ENCODE measurements around the gene SOAT1. TPM values are rescaled to one million over a fixed set of nuclear protein-coding genes. Genes with fewer than 3 reads are reported as not detected.
A peak's percentile ranks its signal among the peaks of the same experiment; 100 is the strongest.

The SOAT1 gene
- total and polyA plus RNA-seq, 7 experiments from 2014 or later = 40.6 to 77.7 (median 48.1) TPM

GRCh38 chr1:179311149-179311700, 17.6 kb downstream of the SOAT1 start:
- Histone ChIP-seq H3K36me3 (ENCODE audit: control insufficient read depth in 2 of 3, insufficient read depth in 3 of 3, low read length in 3 of 3) (peaks cover 0 to 29% (median 7%) of the 10 kb centered on the region in 3 experiments), H3K27me3 (ENCODE audit: control insufficient read depth in 2 of 2, insufficient read depth in 2 of 2, low read length in 2 of 2) (no peaks in the 10 kb centered on the region), H3K27ac (ENCODE audit: low read depth, low read length) (no peak overlapping the region), H3K9me3 (ENCODE audit: control insufficient read depth in 2 of 3, low read length in 3 of 3) (no peaks in the 10 kb centered on the region), H3K4me3 (ENCODE audit: low read length) (no peak overlapping the region), H3K4me1 (ENCODE audit: control insufficient read depth in 2 of 2, insufficient read depth in 2 of 2, low read length in 2 of 2) (no peaks in the 10 kb centered on the region)
- ChIA-PET CTCF (no interaction called here), POLR2A (no interaction called here)
- Mint-ChIP-seq H3K36me3 (peaks cover 4 to 45% (median 29%) of the 10 kb centered on the region in 5 donors), H3K27me3 (no peaks in the 10 kb centered on the region), H3K27ac (peak overlapping the region in 6 of 9 donors; percentile 15 to 75 (median 45)), H3K4me1 (peaks cover 10 to 64% (median 47%) of the 10 kb centered on the region in 7 donors), H3K4me3 (no peak overlapping the region), H3K9me3 (no peaks in the 10 kb centered on the region)
- intact Hi-C loops (cut with micrococcal nuclease) = loop anchor here in 1 of 2 donors (1.0 to 2.0 kb wide), 2 partner anchors 12 to 16 kb away; no protein-coding TSS in a partner anchor
- ATAC-seq = no peak
- no peak for DNase-seq

DNA sequence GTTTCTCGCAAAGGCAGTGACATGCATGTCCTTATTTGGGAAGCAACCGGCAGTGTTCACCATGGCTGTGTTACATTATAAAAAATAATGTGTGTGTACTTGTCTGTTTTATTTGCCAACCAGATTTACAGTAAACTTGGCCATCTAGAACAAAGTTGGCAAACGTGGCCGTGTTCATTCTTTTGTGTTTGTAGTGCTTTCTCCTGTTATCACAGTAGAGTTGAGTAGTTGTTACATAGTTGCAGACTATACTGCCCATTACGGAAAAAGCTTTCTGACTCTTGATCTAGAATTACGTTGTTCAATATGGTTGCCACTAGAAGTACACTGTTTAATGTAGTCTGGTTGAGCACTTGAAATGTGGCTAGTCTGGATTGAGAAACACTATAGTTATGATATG, 19.4 kb downstream of the SOAT1 start:
- H3K36me3 ChIP-seq (ENCODE audit: control insufficient read depth in 2 of 3, insufficient read depth in 3 of 3, low read length in 3 of 3) = peaks cover 0 to 25% (median 7%) of the 10 kb centered on the region in 3 experiments
- H3K27me3 Mint-ChIP-seq = no peaks in the 10 kb centered on the region
- peak overlapping the region in 3 of 9 donors; percentile 21 to 41 (median 29) for H3K27ac Mint-ChIP-seq
- CTCF ChIA-PET = no interaction called here
- H3K4me3 Mint-ChIP-seq = no peak overlapping the region
- H3K4me3 ChIP-seq (ENCODE audit: low read length) = no peak overlapping the region
- peaks cover 4 to 45% (median 21%) of the 10 kb centered on the region in 5 donors for H3K36me3 Mint-ChIP-seq
- intact Hi-C loops (cut with micrococcal nuclease) = no loop called here
- DNase-seq (no peak), ATAC-seq (no peak)
- H3K9me3 ChIP-seq (ENCODE audit: control insufficient read depth in 2 of 3, low read length in 3 of 3) = no peaks in the 10 kb centered on the region
- POLR2A ChIA-PET = no interaction called here
- no peaks in the 10 kb centered on the region for H3K27me3 ChIP-seq (ENCODE audit: control insufficient read depth in 2 of 2, insufficient read depth in 2 of 2, low read length in 2 of 2)
- no peaks in the 10 kb centered on the region for H3K4me1 ChIP-seq (ENCODE audit: control insufficient read depth in 2 of 2, insufficient read depth in 2 of 2, low read length in 2 of 2)
- no peaks in the 10 kb centered on the region for H3K9me3 Mint-ChIP-seq
- no peak overlapping the region for H3K27ac ChIP-seq (ENCODE audit: low read depth, low read length)
- peaks cover 7 to 53% (median 39%) of the 10 kb centered on the region in 7 donors for H3K4me1 Mint-ChIP-seq

DNA sequence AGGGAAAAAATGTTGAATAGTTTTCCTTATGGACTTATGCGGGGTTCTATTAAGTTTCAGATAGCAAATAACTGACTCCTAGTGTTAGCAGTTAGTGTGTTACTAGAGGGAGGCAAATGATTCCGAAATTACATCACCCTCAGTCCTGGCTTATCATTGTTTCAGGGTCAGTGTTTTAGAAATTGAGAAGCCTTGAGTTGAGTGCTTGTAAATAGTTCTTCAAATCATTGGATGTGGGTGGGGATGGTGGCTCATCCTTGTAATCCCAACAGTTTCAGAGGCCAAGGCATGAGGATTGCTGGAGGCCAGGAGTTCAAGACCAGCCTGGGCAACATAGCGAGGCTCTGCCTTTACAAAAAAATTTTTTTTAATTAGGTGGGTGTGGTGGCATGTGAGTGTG, 21.3 kb downstream of the SOAT1 start:
- Mint-ChIP-seq H3K27ac (peak overlapping the region in 7 of 9 donors; percentile 10 to 80 (median 33)), H3K36me3 (peaks cover 4 to 57% (median 32%) of the 10 kb centered on the region in 5 donors), H3K4me1 (peaks cover 7 to 63% (median 50%) of the 10 kb centered on the region in 7 donors), H3K4me3 (no peak overlapping the region), H3K9me3 (no peaks in the 10 kb centered on the region), H3K27me3 (no peaks in the 10 kb centered on the region)
- H3K9me3 ChIP-seq (ENCODE audit: control insufficient read depth in 2 of 3, low read length in 3 of 3) = no peaks in the 10 kb centered on the region
- no peak overlapping the region for H3K4me3 ChIP-seq (ENCODE audit: low read length)
- POLR2A ChIA-PET = interaction anchor here (0.5 kb wide), 1 partner anchor 40 kb away, joined by 3 read pairs; no protein-coding TSS in a partner anchor
- DNase-seq = no peak
- no peaks in the 10 kb centered on the region for H3K27me3 ChIP-seq (ENCODE audit: control insufficient read depth in 2 of 2, insufficient read depth in 2 of 2, low read length in 2 of 2)
- H3K36me3 ChIP-seq (ENCODE audit: control insufficient read depth in 2 of 3, insufficient read depth in 3 of 3, low read length in 3 of 3) = peaks cover 0 to 25% (median 7%) of the 10 kb centered on the region in 3 experiments
- H3K4me1 ChIP-seq (ENCODE audit: control insufficient read depth in 2 of 2, insufficient read depth in 2 of 2, low read length in 2 of 2) = no peaks in the 10 kb centered on the region
- no peak overlapping the region for H3K27ac ChIP-seq (ENCODE audit: low read depth, low read length)
- intact Hi-C loops (cut with micrococcal nuclease) = no loop called here
- CTCF ChIA-PET = no interaction called here
- no peak for ATAC-seq

DNA sequence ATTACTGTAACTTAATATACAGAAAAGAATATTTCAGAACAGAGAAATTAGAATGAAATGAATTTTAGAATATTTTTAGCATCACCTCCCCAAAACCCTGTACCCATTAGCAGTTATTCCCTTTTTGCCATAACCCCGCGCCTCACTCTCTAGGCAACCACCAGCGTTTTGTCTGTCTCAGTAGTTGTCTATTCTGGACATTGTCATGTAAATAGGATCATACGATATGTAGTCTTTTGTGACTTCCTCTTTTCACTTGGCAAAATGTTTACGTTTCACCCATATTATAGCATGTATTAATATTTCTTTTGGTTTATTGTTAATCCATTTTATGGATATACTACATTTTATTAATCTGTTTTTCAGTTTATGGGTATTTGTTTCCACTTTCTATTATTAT, 24.9 kb downstream of the SOAT1 start:
- ATAC-seq = peak; percentile 40
- Mint-ChIP-seq H3K36me3 (peaks cover 9 to 62% (median 42%) of the 10 kb centered on the region in 5 donors), H3K27ac (peak overlapping the region in 3 of 9 donors; percentile 9 to 70 (median 23)), H3K9me3 (peaks cover 0 to 5% (median 0%) of the 10 kb centered on the region in 11 donors), H3K4me3 (no peak overlapping the region), H3K4me1 (peaks cover 13 to 61% (median 45%) of the 10 kb centered on the region in 7 donors), H3K27me3 (no peaks in the 10 kb centered on the region)
- ChIA-PET CTCF (no interaction called here), POLR2A (no interaction called here)
- H3K36me3 ChIP-seq (ENCODE audit: control insufficient read depth in 2 of 3, insufficient read depth in 3 of 3, low read length in 3 of 3) = peaks cover 0 to 23% (median 0%) of the 10 kb centered on the region in 3 experiments
- no peak overlapping the region for H3K4me3 ChIP-seq (ENCODE audit: low read length)
- H3K4me1 ChIP-seq (ENCODE audit: control insufficient read depth in 2 of 2, insufficient read depth in 2 of 2, low read length in 2 of 2) = no peaks in the 10 kb centered on the region
- no peaks in the 10 kb centered on the region for H3K27me3 ChIP-seq (ENCODE audit: control insufficient read depth in 2 of 2, insufficient read depth in 2 of 2, low read length in 2 of 2)
- DNase-seq = no peak
- intact Hi-C loops (cut with micrococcal nuclease) = no loop called here
- no peaks in the 10 kb centered on the region for H3K9me3 ChIP-seq (ENCODE audit: control insufficient read depth in 2 of 3, low read length in 3 of 3)
- no peak overlapping the region for H3K27ac ChIP-seq (ENCODE audit: low read depth, low read length)

DNA sequence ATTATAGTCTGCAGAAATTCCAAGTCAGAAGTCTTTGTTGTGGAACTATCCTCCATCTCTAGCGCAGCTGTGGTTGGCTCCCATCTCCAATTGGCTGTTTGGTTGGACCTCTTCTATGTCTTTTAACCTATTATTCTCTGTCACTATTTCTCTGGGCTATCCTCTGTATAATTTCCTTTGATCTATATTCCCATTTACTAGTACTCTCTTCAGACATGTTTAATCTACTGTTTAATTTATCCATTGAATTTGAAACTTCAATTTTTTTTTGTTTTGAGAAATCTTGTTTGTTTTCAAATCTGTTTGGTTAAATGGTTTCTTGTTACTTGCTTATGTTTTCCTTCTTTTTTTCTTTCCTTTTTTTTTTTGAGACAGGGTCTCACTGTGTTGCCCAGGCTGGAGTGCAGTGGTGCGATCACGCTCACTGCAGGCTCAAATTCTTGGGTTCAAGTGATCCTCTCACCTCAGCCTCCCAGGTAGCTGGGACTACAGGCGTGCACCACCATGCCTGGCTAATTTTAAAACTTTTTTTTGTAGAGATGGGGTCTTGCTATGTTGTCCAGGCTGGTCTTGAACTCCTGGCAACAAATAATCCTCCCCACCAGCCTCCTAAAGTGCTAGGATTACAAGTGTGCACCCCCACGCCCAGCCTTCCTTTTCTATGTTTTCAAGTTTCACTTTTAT, 28.1 kb downstream of the SOAT1 start:
- no peaks in the 10 kb centered on the region for H3K27me3 Mint-ChIP-seq

DNA sequence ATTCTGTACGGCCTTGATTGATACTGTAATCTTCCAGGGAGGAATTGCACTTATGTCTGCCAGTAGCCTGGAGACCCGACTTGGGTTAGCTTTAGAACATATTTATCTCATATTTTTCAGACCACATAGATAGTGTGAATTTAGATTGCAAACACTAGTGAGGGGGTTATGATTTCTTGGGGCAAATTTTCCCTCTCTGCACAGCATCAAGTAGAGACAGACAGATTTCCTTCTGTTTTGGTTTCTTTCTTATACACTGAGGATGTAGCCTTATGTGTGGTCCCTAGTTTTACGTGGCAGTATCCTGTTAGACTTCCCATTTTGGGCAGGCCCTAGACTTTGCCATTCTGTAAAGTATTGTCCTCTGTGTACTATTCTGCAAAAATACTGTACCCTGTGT, 29.0 kb downstream of the SOAT1 start:
- no peaks in the 10 kb centered on the region for H3K4me1 ChIP-seq (ENCODE audit: control insufficient read depth in 2 of 2, insufficient read depth in 2 of 2, low read length in 2 of 2)
- Mint-ChIP-seq H3K4me3 (peak overlapping the region in 2 of 10 donors; percentile 17 to 54), H3K27me3 (no peaks in the 10 kb centered on the region), H3K27ac (peak overlapping the region in 4 of 9 donors; percentile 1 to 74 (median 20)), H3K4me1 (peaks cover 12 to 57% (median 40%) of the 10 kb centered on the region in 7 donors), H3K9me3 (peaks cover 0 to 5% (median 0%) of the 10 kb centered on the region in 11 donors), H3K36me3 (peaks cover 9 to 75% (median 51%) of the 10 kb centered on the region in 5 donors)
- intact Hi-C loops (cut with micrococcal nuclease) = no loop called here
- DNase-seq (no peak), ATAC-seq (no peak)
- no peak overlapping the region for H3K27ac ChIP-seq (ENCODE audit: low read depth, low read length)
- H3K36me3 ChIP-seq (ENCODE audit: control insufficient read depth in 2 of 3, insufficient read depth in 3 of 3, low read length in 3 of 3) = peaks cover 0 to 29% (median 0%) of the 10 kb centered on the region in 3 experiments
- H3K9me3 ChIP-seq (ENCODE audit: control insufficient read depth in 2 of 3, low read length in 3 of 3) = no peaks in the 10 kb centered on the region
- ChIA-PET POLR2A (no interaction called here), CTCF (no interaction called here)
- no peak overlapping the region for H3K4me3 ChIP-seq (ENCODE audit: low read length)
- no peaks in the 10 kb centered on the region for H3K27me3 ChIP-seq (ENCODE audit: control insufficient read depth in 2 of 2, insufficient read depth in 2 of 2, low read length in 2 of 2)

More for the DNA sequence above, 28.1 kb downstream of the SOAT1 start:
- Mint-ChIP-seq H3K4me3 (peak overlapping the region in 2 of 10 donors; percentile 17 to 54), H3K9me3 (peaks cover 0 to 5% (median 0%) of the 10 kb centered on the region in 11 donors), H3K4me1 (peaks cover 13 to 50% (median 38%) of the 10 kb centered on the region in 7 donors), H3K27ac (peak overlapping the region in 3 of 9 donors; percentile 24 to 74 (median 43)), H3K36me3 (peaks cover 9 to 72% (median 51%) of the 10 kb centered on the region in 5 donors)
- intact Hi-C loops (cut with micrococcal nuclease) = no loop called here
- POLR2A ChIA-PET = no interaction called here
- Histone ChIP-seq H3K4me1 (ENCODE audit: control insufficient read depth in 2 of 2, insufficient read depth in 2 of 2, low read length in 2 of 2) (no peaks in the 10 kb centered on the region), H3K27me3 (ENCODE audit: control insufficient read depth in 2 of 2, insufficient read depth in 2 of 2, low read length in 2 of 2) (no peaks in the 10 kb centered on the region), H3K27ac (ENCODE audit: low read depth, low read length) (no peak overlapping the region), H3K36me3 (ENCODE audit: control insufficient read depth in 2 of 3, insufficient read depth in 3 of 3, low read length in 3 of 3) (peaks cover 0 to 24% (median 0%) of the 10 kb centered on the region in 3 experiments), H3K9me3 (ENCODE audit: control insufficient read depth in 2 of 3, low read length in 3 of 3) (no peaks in the 10 kb centered on the region), H3K4me3 (ENCODE audit: low read length) (no peak overlapping the region)
- CTCF ChIA-PET = no interaction called here
- DNase-seq = no peak
- ATAC-seq = no peak
